GM15510 (cell line): ENCODE results near the gene C6orf89.

Experiments used
- POLR2A ChIP-seq: IDR thresholded peaks from 3 replicates; pipeline ENCODE4 v1.6.1; 2011; ENCODE audit warnings: borderline replicate concordance; ENCODE audit not compliant: insufficient read length; ENCODE audit errors: extremely low read depth

Gene C6orf89

DNA sequence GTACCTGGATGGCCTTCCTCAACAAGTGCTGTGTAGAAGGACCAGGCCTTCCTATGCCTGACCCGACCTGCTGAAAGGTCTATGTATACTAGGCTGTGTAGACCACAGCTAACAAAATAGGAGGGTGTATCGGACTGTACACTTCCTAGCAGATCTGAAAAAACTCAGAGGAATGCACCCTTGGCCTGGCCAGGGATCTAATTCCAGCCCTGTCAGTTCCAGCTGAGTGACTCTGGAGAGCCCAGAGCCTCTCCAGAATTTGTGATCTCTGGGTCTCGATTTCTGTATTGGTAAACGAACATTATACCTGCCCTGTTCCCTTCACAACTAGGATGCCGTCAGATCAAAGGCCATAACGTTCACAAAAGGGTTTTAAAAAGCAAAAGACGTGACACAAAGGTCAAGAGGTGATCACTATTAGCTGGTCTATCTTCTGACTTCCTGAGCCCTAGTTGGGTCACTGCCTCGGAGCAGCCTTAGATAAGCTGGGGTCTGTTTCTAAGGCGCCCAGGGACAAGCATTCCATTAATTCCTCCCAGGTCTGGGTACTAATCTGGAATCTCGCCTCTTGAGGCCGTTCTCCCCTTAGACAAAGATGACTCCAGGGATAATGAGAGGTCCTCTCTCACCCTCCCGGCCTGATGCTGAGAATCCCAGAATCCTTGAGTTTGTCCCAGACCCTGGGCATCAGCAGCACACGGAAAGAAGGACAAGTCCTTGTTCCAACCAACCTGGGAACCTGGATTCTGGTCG lies 86.3 kb downstream of the C6orf89 start:
- no peak for TF ChIP-seq POLR2A

DNA sequence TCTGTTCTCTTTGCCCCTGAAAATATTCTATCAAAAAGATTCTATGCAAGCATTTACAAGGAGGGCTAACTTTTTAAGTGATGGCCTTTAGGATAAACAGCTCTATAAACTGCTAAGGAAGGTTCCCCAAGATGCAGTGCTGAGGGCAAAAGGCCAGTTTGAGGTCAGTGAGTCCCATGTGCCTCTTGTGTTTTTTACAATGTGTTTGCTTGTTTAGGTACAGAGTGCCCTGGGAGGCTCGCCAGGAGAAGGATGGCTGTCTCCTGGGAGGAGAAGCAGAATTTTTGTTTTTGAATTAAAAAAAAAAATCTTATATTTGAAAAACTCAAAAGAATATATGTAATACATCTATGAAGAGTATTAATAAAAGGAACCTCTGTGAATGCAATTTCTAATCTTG lies 87.4 kb downstream of the C6orf89 start:
- no peak for TF ChIP-seq POLR2A

DNA sequence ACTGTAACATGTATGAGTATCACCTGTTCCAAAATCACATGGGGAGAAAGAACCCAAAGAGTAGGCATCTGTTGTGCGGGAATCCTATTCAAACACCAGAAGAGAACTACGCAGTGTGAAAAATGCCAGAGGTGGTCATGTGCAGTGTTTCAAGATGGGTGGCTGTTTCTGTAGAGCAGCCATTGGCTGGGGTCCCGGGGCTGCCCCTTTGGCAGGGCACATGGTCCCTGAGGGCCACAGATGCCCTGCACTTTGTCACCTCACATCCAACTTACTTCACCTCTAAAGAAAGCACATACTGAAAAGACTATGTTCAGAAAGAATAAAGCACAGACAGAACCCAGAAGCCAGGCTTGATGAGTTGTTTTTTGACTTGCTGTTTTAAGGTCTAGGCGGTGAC lies 87.9 kb downstream of the C6orf89 start:
- no peak for TF ChIP-seq POLR2A

DNA sequence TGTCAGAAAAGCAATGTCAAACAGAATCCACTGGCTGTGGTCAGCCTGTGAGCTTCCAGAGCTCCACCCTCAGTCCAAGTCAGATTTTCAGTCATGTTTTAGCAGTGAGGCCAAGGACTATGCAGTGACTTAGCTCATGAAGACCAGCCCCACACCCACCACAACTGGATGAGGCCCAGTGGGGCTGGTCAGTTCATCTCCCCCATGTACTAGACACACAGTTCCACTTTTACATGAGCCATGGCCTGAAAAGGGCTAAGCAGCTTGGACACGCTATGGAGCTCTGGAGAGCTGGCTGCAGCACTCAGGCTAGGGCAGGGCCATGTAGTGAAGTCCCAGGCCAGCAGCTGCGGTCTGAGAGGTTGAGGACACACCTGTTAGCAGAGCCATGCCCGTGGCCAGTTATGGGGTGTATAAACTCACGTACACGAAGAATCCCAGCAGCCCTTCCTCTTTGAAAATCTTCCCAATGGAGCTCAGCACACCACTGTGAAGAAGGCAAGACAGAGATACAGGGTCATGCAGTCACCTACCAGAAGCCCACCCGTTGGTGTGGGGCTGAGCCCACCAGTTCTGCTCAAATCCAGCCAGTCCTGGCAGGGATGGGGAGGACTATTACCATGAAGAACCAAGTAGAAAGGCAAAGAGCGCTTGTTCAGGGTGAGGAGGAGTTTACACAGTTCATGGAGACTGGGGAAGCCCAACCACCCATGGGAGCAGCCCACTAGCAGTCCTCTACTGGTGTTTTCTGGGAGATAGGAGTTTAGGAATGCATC lies 89.7 kb downstream of the C6orf89 start:
- no peak for TF ChIP-seq POLR2A

GRCh38 chr6:36976007-36976264 lies 90.2 kb downstream of the C6orf89 start:
- TF ChIP-seq POLR2A = no peak

DNA sequence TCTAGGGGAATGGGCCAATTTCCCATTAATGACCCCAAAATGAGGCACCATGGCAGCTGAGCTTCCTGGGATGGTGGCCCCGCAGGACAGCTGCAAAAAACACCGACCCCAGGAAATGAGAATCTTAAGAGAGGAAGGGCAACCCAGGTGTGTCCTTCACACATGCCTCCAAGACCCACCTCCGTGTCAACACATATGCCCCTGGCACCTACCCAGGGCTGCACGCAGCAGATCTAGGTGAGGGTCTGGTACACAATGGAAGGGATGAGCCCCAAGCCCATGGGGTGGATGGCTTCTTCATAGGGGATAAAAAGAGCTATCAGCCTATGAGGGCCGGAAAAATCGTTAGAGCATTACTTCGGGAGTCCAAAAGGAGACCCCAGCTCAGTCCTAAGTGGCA lies 90.8 kb downstream of the C6orf89 start:
- no peak for TF ChIP-seq POLR2A

DNA sequence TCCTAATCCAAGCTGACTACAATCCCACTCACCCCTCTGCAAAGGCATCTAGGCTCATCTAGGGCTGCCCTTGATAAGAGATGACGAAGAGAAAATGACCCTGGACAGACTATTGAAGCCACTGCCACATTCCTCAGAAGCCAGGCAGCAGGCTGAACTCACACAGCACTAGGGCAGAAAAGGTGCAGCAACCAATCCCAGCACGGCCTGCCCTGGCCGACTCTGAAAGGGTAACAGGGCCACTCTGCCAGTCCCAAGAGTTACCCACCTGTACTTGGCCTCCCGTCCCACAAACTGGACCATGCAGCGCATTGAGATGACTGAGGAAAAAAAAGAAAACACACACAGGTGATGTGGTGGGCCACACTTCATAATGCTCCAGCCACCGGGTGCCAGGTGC lies 91.2 kb downstream of the C6orf89 start:
- no peak for TF ChIP-seq POLR2A

DNA sequence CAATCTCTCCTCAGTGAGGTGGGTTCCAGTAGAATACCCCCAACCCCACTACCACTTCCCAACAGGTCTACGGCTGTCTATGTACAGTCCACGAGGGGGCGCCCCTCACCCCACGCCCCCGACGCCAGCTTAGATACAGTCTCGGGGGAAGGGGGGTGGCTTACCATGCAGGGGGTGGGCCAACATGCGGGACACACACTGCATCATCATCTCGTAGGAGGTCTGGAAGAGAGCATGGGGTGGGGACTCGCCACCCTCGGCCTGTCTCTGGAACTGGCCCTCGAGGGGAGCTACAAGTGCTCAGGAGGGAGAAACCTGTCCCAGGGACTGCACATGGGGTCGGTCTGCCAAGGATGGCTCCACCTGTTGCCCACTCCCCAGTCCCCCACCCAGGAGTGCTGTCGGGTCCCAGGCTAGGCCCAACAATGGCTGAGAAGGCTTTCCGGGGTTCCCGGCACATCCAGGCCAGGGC lies 91.8 kb downstream of the C6orf89 start:
- TF ChIP-seq POLR2A = no peak
